ENCODE results near the gene TMEM200A.

Gene TMEM200A

DNA sequence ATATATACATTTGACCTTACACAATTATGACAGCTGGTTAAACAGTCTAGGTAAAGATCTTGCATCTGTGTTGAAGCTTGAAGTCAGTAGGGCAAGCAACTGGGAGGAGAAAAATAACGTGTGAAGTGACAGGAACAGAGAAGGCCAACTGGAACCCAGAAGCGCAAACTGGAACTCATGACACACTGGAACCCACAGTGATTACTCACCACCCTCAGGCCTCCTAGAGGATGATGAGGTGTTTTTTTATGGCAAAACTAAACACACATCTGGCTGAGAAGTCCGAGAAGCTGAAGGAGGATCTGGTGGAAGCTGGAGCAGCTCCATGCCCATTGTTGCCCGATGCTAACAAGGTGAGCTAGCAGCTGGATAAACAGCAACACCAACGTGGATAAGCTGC is 108.1 kb downstream of the TMEM200A start:
- peak; percentile 52 for DNase-seq (ENCODE audit: low read depth, low spot score)
- H3K27ac ChIP-seq = no peak overlapping the region

DNA sequence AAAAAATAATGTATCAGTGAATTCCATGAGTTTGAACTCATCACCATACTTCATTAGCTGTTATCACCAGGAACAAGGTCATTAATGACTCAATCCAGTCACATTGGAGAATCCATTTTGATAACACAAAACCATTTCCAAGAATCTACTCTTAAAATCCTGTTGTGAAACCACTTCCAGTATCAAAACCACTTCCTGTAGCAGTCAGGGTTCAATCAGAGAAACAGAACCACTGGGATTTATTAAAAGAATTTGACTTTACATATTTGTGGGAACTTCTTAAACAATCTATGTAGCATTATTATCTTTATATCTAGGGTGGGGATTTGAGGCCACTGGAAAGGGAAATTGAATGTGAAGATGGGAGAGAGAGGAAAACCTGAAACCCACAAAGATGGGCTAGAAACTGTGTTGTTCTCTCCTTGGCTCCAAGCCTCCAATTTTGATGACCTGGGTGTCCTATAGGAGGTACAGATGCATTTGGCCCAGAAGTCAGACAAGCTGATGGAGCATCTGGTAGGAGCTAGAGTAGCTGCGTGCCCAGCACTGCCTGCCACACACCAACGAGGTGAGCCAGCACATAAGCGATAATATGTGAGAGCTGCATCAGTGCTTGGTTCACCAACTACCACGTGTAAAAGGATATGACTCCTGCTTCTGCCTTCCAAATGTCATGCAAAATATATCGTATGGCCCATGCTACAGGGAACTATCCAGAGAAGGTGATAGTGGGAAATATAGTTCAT is 117.0 kb downstream of the TMEM200A start:
- no peak for DNase-seq (ENCODE audit: low read depth, low spot score)

DNA sequence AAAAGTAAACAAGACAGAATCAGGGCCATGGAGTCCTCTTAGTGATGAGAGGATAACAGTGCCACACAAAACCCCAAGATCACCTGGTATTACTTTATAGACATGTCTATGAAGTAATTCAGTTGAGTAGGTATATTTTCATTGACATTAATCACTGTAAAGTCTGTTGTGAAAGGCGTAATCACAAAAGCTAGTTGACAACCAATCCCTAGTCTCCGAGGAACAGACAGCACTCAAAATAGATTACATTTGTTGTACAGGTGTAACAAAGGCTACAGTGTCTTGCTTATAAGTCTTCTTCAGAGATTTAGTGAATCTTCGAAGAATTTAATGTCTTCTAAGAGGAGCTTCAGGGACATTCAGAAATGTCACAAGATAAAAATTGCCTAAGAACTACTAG is 120.1 kb downstream of the TMEM200A start:
- no peak for DNase-seq (ENCODE audit: low read depth, low spot score)
- no peak overlapping the region for H3K27ac ChIP-seq

More for the DNA sequence above, 117.0 kb downstream of the TMEM200A start:
- H3K27ac ChIP-seq = no peak overlapping the region

DNA sequence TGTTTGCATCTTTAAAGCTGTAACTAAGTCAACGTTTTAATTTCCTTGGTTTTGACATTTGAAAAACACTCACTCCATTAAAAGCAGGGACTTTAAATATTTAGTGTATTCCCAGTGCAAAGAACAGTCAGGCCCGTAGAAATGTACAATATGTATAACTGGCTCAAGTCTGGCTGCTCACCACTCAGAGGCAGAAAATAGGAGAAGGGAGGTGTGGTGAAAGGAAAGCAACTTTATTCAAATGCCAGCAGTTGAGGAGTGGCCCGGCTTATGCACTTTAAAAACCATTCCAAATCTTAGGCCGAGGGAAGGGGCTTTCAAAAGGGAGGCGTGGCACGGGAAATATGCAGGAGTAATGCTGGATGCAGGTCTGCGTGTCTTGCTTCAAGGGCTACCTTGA is 120.6 kb downstream of the TMEM200A start:
- no peak for DNase-seq (ENCODE audit: low read depth, low spot score)
- H3K27ac ChIP-seq = no peak overlapping the region

DNA sequence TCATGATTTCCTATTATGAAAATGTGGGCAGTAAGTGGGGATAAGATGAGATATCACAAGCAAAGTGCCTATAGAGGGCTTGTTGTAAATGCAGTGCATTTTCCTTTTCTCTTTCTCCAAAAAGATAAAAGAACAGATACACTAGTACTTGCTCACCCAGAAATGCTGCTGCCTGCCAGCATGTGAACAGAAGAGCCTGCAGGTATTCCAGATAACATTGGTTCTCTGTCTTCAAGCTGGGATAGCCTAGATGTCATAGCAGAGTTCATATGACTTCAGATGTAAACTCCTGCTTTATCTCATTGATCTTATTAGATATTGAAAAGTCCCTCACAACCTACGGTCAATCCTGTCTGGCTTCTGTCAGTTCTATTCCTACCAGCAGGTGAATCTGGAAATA is 123.7 kb downstream of the TMEM200A start:
- no peak for DNase-seq (ENCODE audit: low read depth, low spot score)
- no peak overlapping the region for H3K27ac ChIP-seq

Measured in epithelial cell of prostate (primary cell).